Fibroblast of upper back skin (primary cell): Measurements from ENCODE around the gene EHD2.
A peak's percentile ranks its signal among the peaks of the same experiment; 100 is the strongest.
"Not testable (repeated sequence)": the region's sequence is repeated elsewhere in the genome, so short reads cannot be mapped to it uniquely, and the experiment has no call there.

ENCODE experiments used
- DNase-seq: peaks from one replicate; pipeline ENCODE4 v3.0.0-alpha.2; 2013

The EHD2 gene

DNA sequence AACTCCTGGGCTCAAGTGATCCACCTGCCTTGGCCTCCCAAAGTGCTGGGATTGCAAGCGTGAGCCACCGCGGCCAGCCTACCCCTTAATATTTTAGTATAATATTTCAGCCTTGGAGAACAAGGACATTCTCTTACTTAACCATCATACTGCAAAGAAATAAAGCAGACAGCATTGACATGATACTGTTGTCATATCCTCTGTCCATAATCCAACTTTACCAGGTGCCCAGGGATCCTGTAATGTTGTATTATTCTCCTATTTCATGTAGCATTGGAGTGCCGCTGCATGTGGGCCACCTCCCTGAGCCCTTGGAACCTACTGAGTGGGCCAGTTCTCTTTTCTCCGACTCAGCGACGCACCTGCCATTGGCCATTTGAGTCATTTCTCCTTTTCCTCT lies 21.4 kb upstream of the EHD2 start:
- DNase-seq, result no peak

DNA sequence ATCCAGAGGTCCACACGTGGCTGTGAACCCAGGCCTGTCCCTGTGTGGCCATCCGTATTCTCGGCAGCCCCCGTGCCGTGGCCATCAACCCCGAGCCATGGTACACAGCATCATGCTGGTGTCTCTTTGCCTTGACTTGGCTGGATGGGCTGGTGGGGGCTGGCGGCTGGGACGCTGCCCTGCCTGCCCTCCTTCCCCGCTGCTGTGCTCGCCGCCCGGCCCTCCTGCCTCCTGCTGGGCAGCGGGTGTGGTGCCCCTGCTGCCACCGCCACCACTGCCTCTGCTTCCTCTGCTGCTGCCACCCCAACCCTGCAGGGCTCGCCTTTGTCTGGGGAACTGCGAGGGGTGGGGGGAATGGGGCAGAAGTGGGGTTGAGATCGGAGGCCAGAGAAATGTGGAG lies 19.7 kb upstream of the EHD2 start:
- no peak for DNase-seq

DNA sequence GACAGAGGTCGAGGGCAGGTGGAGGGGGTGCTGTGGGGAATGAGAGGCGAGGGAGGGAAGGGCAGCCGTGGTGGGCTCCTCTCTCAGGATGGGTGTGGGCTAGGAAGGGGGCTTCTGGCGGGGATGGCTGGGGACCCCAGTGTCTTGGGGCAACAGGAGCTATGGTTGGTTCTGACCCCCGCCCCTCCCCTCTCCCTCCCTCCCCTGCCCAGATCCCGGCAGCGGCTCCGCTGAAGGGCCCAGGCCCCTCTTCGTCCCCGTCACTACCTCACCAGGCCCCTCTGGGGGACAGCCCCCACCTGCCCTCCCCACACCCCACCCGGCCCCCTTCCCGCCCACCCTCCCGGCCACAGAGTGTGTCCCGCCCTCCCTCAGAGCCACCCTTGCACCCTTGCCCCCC lies 19.3 kb upstream of the EHD2 start:
- DNase-seq, result no peak

DNA sequence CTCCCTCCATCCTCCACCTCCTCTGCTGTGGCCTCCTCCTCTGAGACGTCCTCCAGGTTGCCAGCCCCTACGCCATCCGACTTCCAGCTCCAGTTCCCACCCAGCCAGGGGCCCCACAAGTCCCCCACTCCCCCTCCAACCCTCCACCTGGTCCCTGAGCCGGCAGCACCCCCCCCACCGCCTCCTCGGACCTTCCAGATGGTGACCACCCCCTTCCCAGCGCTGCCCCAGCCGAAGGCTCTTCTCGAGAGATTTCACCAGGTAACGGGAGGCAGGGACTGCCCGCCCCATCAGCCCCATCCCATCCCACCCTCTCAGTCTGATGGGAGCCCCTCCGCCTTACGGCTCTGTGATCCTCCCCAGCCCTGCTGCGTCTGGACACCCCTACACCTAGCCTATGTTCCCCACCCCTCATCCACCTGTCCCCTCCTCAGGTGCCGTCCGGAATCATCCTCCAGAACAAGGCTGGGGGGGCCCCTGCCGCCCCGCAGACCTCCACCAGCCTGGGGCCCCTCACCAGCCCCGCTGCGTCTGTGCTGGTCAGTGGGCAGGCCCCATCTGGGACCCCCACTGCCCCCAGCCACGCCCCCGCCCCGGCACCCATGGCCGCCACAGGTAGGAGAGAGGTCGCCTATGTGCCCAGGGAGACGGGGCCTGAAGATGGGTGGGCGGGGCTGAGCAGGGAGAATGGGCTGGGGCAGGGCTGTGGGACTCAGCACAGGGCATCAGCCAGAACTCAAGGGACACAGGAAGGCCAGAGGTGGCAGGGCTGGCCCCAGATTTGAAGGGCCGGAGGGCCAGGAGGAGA lies 18.6 kb upstream of the EHD2 start:
- no peak for DNase-seq

DNA sequence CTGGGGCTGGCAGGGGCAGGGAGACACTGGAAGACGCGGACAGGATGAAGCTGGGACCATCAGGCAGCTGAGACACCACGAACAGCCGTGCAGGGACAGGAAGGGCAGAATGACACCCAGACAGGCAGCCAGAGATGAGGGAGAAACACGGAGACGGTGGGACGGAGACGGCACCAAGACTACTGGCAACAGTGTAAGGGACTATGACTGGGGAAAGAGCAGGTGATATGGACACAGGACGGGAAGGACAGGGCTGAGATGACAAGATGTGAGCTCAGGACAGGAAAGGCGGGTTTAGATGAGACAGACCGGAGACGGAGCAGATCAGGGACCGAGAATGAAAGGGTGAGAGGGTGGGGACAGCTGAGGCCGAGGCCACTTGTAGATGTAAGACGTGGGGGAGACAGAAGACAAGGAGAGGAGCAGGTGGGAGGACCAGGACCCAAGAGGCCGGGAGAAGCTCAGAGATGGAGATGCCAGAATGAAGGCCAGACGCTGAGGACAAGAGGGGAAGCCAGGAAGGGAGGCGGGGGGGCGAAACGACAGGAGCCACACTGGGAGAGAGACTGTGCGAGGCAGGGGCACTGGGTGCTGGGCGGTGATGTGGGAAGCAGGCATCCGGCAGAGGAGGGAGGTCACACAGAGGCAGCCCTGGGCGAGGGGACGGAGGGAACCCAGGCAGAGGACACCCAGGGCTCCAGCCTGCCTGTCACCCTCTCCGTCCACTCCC lies 17.5 kb upstream of the EHD2 start:
- no peak for DNase-seq

DNA sequence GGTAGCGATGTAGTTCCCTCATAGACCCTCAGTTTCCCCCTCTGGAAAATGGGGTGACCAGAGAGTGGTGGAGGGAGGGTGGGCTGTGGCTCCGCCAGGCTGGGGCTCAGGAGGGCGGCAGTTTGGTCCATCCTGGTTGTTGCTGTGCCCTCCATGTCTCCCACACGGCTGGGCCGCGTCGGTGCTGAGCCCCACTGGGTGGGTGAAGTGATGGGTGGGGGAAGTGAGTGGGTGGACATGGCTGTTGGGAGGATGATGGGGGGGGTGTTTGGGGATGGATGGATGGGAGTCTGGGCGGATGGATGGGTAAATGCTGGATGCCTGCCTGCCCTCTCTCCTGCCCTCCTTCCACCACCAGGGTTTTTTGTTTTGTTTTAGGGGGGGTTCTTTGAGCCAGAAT lies 16.6 kb upstream of the EHD2 start:
- DNase-seq, result no peak

DNA sequence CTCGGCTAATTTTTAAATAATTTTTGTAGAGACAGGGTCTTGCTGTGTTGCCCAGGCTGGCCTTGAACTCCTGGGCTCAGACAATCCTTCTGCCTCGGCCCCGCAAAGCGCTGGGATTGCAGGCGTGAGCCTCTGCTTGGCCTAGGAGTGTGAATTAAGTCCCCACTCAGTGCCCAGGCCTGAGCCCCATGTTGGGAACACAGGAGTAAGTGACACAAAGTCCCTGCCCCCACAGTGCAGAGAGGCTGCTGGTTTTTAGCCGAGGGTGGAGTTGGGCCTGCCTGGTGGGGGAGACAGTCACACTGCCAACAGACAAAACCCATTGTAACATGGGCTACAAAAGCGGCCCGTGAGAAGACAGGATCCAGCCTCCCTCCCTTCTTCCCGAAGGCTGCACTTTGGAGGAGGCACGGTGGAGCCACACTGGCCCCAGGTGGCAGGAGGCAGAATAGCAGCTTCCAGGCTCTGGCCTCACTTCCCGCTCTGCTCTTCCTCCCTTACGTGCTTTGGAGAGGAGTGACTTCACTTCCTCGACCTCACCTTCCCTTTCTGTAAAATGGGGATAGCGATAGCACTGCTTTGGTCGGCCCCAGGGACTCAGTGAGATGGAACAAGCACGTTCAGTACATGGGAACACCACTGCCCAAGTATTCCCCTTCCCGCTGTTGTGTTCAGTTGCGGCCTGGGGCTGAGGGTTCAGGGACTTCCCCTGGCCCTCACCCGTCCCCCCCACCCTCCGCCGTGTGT lies 15.2 kb upstream of the EHD2 start:
- DNase-seq, result peak; percentile 80

DNA sequence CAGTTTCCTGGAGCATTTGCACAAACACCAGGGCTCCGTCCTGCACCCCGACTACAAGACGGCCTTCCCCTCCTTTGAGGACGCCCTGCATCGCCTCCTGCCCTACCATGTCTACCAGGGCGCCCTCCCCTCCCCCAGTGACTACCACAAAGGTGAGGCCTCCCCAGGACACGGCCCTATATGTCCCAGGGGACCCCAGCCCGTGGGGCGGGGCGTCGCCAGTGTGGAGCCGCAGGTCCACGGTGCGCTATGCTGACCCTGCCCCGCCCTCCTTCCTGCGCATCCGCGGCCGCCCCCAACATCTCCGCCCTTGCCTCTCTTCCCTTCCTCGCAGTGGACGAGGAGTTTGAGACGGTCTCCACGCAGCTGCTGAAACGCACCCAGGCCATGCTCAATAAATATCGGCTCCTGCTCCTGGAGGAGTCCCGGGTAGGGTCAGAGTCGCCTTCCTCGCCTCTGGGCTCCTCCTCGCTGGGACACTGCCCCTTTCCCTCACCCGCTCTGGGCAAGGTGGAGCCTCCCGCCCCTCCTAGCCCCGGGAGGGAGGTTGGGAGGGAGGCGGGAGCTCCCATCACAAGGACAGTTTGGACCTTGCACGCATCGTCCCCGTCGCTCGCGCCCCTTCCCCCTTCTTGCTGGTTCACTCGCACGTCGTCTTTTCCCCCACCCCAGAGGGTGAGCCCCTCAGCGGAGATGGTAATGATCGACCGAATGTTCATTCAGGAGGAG lies 14.4 kb upstream of the EHD2 start:
- DNase-seq, result no peak

DNA sequence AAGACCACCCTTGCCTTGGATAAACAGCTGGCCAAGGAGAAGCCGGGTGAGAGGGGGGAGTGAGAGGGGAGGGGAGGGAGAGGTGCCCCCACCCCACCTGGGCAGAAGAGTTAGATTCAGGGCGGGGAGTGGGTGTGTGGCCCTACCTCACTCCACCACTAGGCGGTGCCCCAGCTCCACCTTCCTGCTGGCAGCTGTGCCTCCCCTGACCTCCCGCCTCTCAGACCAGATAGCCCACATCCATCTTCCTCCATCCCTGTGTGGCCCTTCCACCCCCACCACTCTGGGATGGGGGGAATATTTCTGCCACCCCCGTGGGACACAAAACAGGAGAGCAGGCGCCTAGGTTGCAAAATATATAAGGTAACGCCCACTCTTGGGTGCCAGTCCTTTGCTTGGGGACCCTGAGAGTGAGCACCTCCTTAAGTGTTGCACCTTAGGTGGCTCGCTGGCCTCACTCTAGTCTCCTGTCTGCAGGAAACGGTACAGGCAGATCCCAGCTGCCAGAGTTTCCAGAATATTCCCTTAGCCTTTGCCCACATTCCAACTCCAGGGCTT lies 13.8 kb upstream of the EHD2 start:
- DNase-seq, result peak; percentile 25

DNA sequence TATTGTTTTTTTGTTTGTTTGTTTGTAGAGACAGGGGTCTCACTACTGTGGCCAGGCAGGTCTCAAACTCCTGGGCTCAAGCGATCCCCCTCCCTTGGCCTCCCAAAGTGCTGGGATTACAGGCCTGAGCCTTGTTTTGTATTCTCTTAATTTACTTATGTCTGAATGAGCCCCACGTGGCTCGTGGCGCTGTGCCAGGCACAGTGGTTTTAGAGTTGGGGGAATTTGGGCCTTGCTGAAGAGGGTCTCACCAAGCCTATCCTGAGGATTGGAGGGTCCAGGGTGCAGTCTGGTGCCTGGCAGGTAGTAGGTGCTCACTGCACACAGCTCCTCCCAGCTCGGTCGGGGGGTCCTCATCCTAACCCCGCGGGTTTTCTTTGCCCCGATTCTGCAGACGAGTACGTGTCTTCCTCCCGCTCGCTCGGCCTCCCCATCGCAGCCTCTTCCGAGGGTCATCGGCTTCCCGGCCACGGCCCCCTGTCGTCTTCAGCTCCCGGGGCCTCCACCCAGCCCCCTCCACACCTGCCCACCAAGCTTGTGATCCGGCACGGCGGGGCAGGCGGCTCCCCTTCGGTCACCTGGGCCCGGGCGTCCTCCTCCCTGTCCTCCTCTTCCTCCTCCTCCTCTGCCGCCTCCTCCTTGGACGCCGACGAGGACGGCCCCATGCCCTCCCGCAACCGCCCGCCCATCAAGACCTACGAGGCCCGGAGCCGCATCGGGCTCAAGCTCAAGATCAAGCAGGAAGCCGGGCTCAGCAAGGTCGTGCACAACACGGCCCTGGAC lies 12.1 kb upstream of the EHD2 start:
- no peak for DNase-seq

DNA sequence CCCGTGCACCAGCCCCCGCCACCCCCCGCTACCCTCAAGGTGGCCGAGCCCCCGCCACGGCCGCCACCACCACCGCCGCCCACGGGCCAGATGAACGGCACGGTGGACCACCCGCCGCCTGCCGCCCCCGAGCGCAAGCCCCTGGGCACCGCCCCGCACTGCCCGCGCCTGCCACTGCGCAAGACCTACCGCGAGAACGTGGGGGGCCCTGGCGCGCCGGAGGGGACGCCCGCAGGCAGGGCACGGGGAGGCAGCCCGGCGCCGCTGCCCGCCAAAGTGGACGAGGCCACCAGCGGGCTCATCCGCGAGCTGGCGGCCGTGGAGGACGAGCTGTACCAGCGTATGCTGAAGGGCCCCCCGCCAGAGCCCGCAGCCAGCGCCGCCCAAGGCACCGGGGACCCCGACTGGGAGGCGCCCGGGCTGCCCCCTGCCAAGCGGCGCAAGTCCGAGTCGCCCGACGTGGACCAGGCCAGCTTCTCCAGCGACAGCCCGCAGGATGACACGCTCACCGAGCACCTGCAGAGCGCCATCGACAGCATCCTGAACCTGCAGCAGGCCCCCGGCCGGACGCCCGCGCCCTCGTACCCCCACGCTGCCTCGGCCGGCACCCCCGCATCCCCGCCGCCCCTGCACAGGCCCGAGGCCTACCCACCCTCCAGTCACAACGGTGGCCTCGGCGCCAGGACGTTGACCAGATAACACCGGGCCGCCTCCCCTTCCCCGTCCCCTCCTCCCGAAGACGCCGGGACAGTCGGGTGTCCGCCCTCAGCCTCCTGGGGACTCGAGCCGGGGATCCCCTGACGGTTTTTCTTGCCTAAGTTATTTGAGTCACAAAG lies 11.3 kb upstream of the EHD2 start:
- no peak for DNase-seq

DNA sequence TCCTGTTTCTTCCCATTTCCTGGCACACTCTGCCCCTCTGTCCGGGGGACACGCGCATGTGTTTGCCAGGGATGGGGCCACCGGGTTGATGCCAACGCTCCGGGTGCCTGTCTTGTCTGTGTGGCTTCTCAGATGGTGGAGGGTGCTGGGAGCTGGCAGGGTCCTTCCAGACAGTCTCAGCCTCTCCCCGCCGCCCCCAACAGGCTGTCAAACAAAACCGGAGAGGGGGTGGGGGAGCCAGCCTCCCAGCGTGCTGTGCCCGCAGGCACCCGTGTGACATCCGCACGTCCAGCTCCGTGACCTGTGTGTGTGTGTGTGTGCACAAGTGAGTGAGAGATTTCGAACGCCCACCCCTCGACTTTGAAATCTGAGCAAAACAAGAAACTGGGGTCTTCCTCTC lies 10.6 kb upstream of the EHD2 start:
- DNase-seq, result no peak

DNA sequence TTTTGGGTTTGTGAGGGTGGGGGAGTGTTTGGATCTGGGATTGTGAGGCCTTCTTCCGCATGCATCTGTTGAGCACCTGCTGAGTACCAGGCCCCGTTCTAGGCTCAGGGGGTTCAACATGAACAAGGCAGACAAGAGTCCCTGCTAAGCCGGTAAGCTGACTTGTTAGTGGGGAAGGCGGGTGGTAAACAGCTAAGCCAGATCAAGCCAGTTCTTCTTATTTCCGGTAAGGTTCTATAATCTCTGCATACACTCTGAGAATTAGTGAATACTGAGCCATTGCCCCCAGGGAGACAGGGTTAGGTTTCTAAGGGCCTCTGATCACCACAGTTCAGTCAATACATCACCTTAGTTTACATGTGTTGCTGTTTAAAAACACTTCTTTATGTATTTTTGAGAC lies 9.9 kb upstream of the EHD2 start:
- DNase-seq, result no peak

DNA sequence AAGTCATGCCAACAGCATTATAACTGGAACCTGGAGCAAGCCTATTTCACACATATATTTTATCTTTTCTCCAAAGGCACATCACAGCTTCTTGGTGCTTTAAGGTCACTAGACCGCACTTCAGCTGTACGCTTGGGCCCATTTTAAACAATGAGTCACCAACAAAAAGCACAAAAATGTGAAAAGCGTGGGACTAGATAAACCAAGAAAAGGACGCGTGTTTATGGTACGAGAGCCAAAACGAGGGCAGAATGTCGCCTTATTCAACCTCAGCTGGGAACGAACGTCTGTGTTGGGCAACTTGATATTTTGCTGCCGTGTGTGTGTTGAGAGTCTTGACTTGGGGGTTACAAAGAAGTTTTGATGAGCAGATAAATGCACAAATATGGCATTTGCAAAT lies 9.2 kb upstream of the EHD2 start:
- DNase-seq, result no peak

DNA sequence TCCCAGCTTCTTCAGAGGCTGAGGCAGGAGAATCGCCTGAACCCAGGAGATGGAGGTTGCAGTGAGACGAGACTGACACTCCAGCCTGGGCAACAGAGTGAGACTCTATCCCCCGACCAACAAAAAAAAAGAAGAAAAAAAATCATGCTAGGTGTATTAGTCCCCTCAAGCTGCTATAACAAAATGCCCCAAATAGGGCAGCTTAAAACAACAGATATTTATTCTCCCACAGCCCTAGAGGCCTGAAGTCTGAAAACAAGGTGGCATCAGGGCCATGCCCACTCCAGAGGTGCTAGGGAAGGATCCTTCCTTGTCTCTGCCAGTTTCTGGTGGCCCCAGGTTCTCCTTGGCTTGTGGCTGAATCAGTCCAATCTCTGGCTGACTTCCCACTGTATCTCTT lies 8.6 kb upstream of the EHD2 start:
- no peak for DNase-seq

DNA sequence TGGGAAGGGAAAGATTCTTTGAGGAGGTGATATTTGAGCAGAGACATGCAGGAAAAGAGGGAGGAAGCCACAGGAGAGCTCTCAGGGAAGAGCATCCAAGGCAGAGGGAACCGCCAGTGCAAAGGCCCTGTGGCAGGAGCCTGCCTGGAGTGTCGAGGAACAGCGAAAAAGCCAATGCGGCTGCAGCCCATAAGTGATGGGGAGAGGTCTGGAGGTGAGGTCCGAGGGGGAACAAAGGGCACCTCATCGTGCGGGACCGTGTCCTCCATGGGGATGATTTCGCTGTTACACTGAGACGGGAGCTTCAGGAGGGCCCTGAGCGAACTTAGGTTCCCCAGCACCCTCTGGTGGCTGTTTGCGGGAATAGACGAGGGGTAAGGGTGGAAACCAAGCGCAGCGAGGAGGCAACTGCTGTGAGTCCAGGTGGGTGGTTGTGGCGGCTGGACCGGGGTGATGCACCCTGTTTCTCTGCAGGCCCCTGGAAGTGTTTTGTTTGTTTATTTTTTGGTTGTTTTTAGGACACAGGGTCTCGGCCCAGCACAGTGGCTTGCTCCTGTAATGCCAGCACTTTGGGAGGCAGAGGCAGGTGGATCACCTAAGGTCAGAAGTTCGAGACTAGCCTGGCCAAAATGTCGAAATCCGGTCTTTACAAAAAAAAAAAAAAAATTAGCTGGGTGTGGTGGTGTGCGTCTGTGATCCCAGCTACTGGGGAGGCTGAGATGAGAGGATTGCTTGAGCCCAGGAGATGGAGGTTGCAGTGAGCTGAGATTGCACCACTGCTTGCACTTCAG lies 5.9 kb upstream of the EHD2 start:
- DNase-seq, result peak; percentile 67

DNA sequence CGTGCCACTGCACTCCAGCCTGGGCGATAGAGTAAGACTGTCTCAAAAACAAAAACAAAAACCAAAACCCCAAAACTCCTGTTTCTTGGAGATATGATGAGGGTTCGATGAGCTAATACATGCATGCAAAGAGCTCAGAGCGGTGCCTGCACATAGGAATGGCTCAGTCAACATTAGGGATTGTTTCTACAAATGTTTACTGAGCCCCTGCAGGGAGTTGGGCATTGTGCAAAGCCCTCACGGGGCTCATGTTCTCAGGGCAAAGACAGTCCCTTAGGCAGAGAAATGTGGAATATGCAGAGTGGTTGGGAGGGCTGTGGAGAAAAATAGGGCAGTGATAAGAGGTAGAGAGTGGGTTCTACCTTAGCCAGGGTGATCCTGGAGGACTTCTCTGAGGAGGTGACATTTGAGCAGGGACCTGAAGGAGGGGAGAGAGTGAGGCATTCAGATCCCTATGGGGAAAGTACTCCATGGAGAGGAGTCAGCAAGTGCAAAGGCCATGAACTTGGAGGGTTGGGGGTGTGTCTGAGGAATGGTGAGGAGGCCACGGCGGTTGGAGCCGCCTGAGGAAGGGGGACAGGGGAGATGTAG lies 1.5 kb upstream of the EHD2 start:
- DNase-seq, result no peak

DNA sequence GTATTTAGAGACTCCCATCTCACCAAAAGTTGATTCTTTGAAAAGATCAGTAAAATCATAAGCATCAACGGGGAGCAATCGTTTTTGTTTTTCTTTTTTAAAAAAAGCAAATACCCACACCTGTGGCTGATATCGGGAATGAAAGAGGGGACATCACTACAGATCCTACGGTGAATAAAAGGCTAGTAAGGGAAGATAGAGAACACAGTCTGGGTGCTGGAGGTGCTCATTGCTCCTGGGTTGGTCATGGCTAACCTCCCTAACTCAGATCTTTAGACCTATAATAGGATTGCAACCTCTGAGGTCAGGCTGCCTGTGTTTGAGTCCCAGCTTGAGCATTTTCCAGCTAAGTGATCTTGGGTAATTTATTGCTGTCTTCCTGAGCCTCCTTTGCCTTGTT lies 1.1 kb downstream of the EHD2 start:
- no peak for DNase-seq

DNA sequence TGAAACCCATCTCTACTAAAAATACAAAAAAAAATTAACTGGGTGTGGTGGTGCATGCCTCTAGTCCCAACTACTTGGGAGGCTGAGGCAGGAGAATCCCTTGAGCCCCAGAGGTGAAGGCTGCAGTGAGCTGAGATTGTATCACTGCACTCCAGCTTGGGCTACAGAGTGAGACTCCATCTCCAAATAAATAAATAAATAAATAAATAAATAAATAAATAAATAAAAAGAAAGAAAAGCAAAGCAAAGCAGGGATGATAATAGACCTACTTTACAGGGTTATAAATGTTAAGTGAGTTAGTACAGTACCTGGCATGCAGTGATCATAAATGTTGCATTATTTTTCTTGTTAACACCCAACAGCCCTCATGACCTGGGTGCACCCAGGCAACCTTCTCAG lies 1.6 kb downstream of the EHD2 start:
- DNase-seq, result not testable (repeated sequence)
